GM18867 (cell line): ENCODE results near the gene PREX1.

ENCODE experiments used
- ATAC-seq: cut with Tn5 transposase; IDR thresholded peaks from one replicate; pipeline ENCODE4 v1.9.1; 2021; ENCODE audit warnings: mild to moderate bottlenecking, moderate library complexity; ENCODE audit not compliant: unreplicated experiment

PREX1 gene

GRCh38 chr20:48614593-48615274 lies 213.1 kb downstream of the PREX1 start:
- no peak for ATAC-seq

GRCh38 chr20:48613926-48614325 lies 213.9 kb downstream of the PREX1 start:
- ATAC-seq, result no peak

GRCh38 chr20:48612335-48612734 lies 215.5 kb downstream of the PREX1 start:
- ATAC-seq, result no peak

GRCh38 chr20:48610996-48611395 lies 216.8 kb downstream of the PREX1 start:
- no peak for ATAC-seq

GRCh38 chr20:48609491-48609978 lies 218.3 kb downstream of the PREX1 start:
- peak; percentile 64 for ATAC-seq

- no peak for ATAC-seq
Measured at GRCh38 chr20:48608756-48609155, 219.0 kb downstream of the PREX1 start.

- no peak for ATAC-seq
Measured at GRCh38 chr20:48607544-48607865, 220.3 kb downstream of the PREX1 start.

- no peak for ATAC-seq
Measured at GRCh38 chr20:48606841-48607543, 220.8 kb downstream of the PREX1 start.

- ATAC-seq, result no peak
Measured at GRCh38 chr20:48606172-48606840, 221.5 kb downstream of the PREX1 start.

GRCh38 chr20:48605364-48606171 lies 222.2 kb downstream of the PREX1 start:
- no peak for ATAC-seq

GRCh38 chr20:48604936-48605335 lies 222.9 kb downstream of the PREX1 start:
- no peak for ATAC-seq

GRCh38 chr20:48604426-48604825 lies 223.4 kb downstream of the PREX1 start:
- ATAC-seq, result no peak

GRCh38 chr20:48603819-48604405 lies 223.9 kb downstream of the PREX1 start:
- no peak for ATAC-seq

GRCh38 chr20:48603116-48603818 lies 224.5 kb downstream of the PREX1 start:
- no peak for ATAC-seq

GRCh38 chr20:48601798-48602197 lies 226.0 kb downstream of the PREX1 start:
- ATAC-seq, result no peak

GRCh38 chr20:48600470-48600945 lies 227.3 kb downstream of the PREX1 start:
- ATAC-seq, result no peak

- ATAC-seq, result no peak
Measured at GRCh38 chr20:48599748-48600469, 227.9 kb downstream of the PREX1 start.

- ATAC-seq, result no peak
Measured at GRCh38 chr20:48599106-48599747, 228.6 kb downstream of the PREX1 start.
